GM12878 (cell line): ENCODE data around the gene PPP1R37. TPM values are rescaled to one million over a fixed set of nuclear protein-coding genes. Genes with fewer than 3 reads are reported as not detected.

Source experiments
- ATAC-seq: fragments of 200-7000 bp; cut with Tn5 transposase; 3 replicates; pipeline ENCODE4 v1.9.1; 2020; ENCODE audit warnings: mild to moderate bottlenecking, moderate library complexity
- BruUV-seq: library from RNA; stranded (reverse); fragments of 400-500 nt; replicated peaks from 2 replicates; lab custom pipeline; 2021; lab: Mats Ljungman, UMichigan
- CTCF ChIA-PET: fragments of 300-600 bp; sonication (Branson Sonifier 250); formaldehyde crosslinking; extraction: SDS; loops from one replicate; lab custom pipeline; 2021; ENCODE audit warnings: inconsistent platforms; lab: Yijun Ruan, JAX
- POLR2A ChIA-PET: fragments of 350-600 bp; formaldehyde crosslinking; extraction: SDS; loops from one replicate; lab custom pipeline; 2021; ENCODE audit warnings: inconsistent platforms; lab: Charles Lee
- RAD21 ChIA-PET: fragments of 300-600 bp; sonication (Branson Sonifier 250); formaldehyde crosslinking; loops from one replicate; lab custom pipeline; 2023; ENCODE audit warnings: antibody characterized with exemption; ENCODE audit not compliant: unreplicated experiment; lab: Charles Lee
- SMC1A ChIA-PET: fragments of 300-600 bp; sonication (Branson Sonifier 250); formaldehyde crosslinking; loops from one replicate; lab custom pipeline; 2023; ENCODE audit not compliant: unreplicated experiment, uncharacterized antibody; lab: Charles Lee
- DNase-seq: peaks from one replicate; pipeline ENCODE4 v3.0.0-alpha.2; 2011; ENCODE audit warnings: low read depth, low spot score
- FAIRE-seq: peaks from 3 replicates; lab custom pipeline; 2011; peaks lifted over from hg19 to GRCh38; lab: Jason Lieb, UNC
- H2AFZ ChIP-seq: 2 replicates; pipeline ENCODE4 v1.6.0; 2011; ENCODE audit warnings: low read depth, low read length, control low read depth; ENCODE audit not compliant: control insufficient read depth
- H3K27ac ChIP-seq: 2 replicates; pipeline ENCODE4 v1.5.1; 2011; ENCODE audit warnings: control low read depth; ENCODE audit not compliant: control insufficient read depth, insufficient read depth
- H3K27me3 ChIP-seq, 2 experiments: replicated peaks in 1 of 2; 2 replicates each; pipeline versions ENCODE4 v1.6.0 to v1.6.1; 2011; ENCODE audit warnings: low read length in 1 of 2; ENCODE audit not compliant: control insufficient read depth in 2 of 2, insufficient read depth in 2 of 2
- H3K36me3 ChIP-seq, 2 experiments: 2 replicates each; pipeline ENCODE4 v1.5.1; 2011; ENCODE audit warnings: low read length in 1 of 2; ENCODE audit not compliant: control insufficient read depth in 2 of 2, insufficient read depth in 2 of 2
- H3K4me1 ChIP-seq: 2 replicates; pipeline ENCODE4 v1.6.1; 2011; ENCODE audit warnings: mild to moderate bottlenecking, low read length, moderate library complexity, mixed read lengths; ENCODE audit not compliant: control insufficient read depth, insufficient read depth
- H3K4me2 ChIP-seq: 2 replicates; pipeline ENCODE4 v1.6.0; 2011; ENCODE audit warnings: control low read depth; ENCODE audit not compliant: control insufficient read depth, insufficient read depth
- H3K4me3 ChIP-seq: fragments of 200-600 bp; sonication (generic); 2 replicates; pipeline ENCODE4 v1.5.1; 2016
- H3K79me2 ChIP-seq: 2 replicates; pipeline ENCODE4 v1.6.0; 2011; ENCODE audit warnings: low read length; ENCODE audit not compliant: control insufficient read depth, insufficient read depth
- H3K9ac ChIP-seq: 2 replicates; pipeline ENCODE4 v1.8.0; 2011; ENCODE audit warnings: low read length, control low read depth, mixed read lengths; ENCODE audit not compliant: control insufficient read depth, insufficient read depth
- H3K9me3 ChIP-seq: replicated peaks from 3 replicates; pipeline ENCODE4 v1.5.1; 2011; ENCODE audit warnings: mild to moderate bottlenecking, low read length; ENCODE audit not compliant: control insufficient read depth, insufficient read depth
- H4K20me1 ChIP-seq: 2 replicates; pipeline ENCODE4 v1.6.0; 2011; ENCODE audit not compliant: control insufficient read depth, insufficient read depth
- BACH1 ChIP-seq: fragments of 450-650 bp; IDR thresholded peaks from 2 replicates; pipeline ENCODE4 v1.6.1; 2017; ENCODE audit warnings: mild to moderate bottlenecking, borderline replicate concordance
- HCFC1 ChIP-seq: fragments of 150-350 bp; IDR thresholded peaks from 2 replicates; pipeline ENCODE4 v1.6.1; 2014; ENCODE audit warnings: low read length
- HDGF ChIP-seq: fragments of 450-650 bp; IDR thresholded peaks from 2 replicates; pipeline ENCODE4 v1.6.1; 2016; ENCODE audit warnings: antibody characterized with exemption
- MTA3 ChIP-seq: IDR thresholded peaks from 2 replicates; pipeline ENCODE4 v1.6.1; 2012; ENCODE audit warnings: low read length, inconsistent platforms, borderline replicate concordance
- MXI1 ChIP-seq: fragments of 150-350 bp; IDR thresholded peaks from 2 replicates; pipeline ENCODE4 v1.6.1; 2011; ENCODE audit warnings: low read depth, mild to moderate bottlenecking, inconsistent platforms, low read length, improper control_type of control experiment
- NFIC ChIP-seq: IDR thresholded peaks from 2 replicates; pipeline ENCODE4 v1.6.1; 2012; ENCODE audit warnings: low read depth, mild to moderate bottlenecking, inconsistent platforms, low read length, moderate library complexity
- SIN3A ChIP-seq: IDR thresholded peaks from 2 replicates; pipeline ENCODE4 v1.6.1; 2012; ENCODE audit warnings: low read depth, low read length, improper control_type of control experiment
- SKIL ChIP-seq: fragments of 450-650 bp; IDR thresholded peaks from 2 replicates; pipeline ENCODE4 v1.6.1; 2017; ENCODE audit warnings: mild to moderate bottlenecking, low read depth, inconsistent platforms; ENCODE audit not compliant: poor library complexity, severe bottlenecking
- SUPT20H ChIP-seq: IDR thresholded peaks from 2 replicates; pipeline ENCODE4 v1.6.1; 2011; ENCODE audit warnings: low read depth, mild to moderate bottlenecking, low read length, moderate library complexity, borderline replicate concordance; ENCODE audit not compliant: control insufficient read depth
- ZNF274 ChIP-seq: IDR thresholded peaks from one replicate; pipeline ENCODE4 v1.8.0; 2011; ENCODE audit not compliant: insufficient read length, insufficient read depth
- WGBS: methylation state at CpG from one replicate; pipeline ENCODE4 v1.1.6; 2016; ENCODE audit warnings: low lambda C conversion rate; ENCODE audit not compliant: insufficient replicate concordance, insufficient coverage; ENCODE audit errors: missing lambda C conversion rate; 5-methylcytosine and 5-hydroxymethylcytosine counted together
- in situ Hi-C: fragments of 300-500 bp; cut with MboI; formaldehyde crosslinking; loops from 9 replicates; pipeline ENCODE4 v1.14.3; 2018; ENCODE audit warnings: mixed read lengths
- intact Hi-C: fragments of 100-400 bp; cut with micrococcal nuclease; formaldehyde crosslinking; loops from one replicate; pipeline ENCODE4 v1.14.2; 2022; ENCODE audit not compliant: unreplicated experiment
- polyA plus RNA-seq, 11 experiments: library from polyadenylated mRNA; depleted of rRNA in 4 of 11; unstranded in 6 of 11; stranded (reverse) in 5 of 11; fragments of >200 nt; fragmentation: Nextera tagmentation in 4 of 11; fragmentation: Illumina TruSeq in 1 of 11; extraction: Ambion mirVana in 4 of 11; extraction: Trizol in 1 of 11; gene quantifications; 1 replicate in 1 of 11; 2 replicates in 10 of 11; pipeline versions ENCODE4 v1.2.1 to v1.2.3, GENCODE V29; 2011 to 2016; ENCODE audit warnings: inconsistent platforms in 2 of 11, missing spikeins in 2 of 11, low read depth in 1 of 11
- total RNA-seq, 4 experiments: library from RNA; depleted of rRNA in 3 of 4; stranded (reverse); fragments of >200 nt in 3 of 4; fragmentation: Illumina TruSeq in 1 of 4; extraction: Trizol in 1 of 4; gene quantifications; 2 replicates each; pipeline versions ENCODE4 v1.2.1 to v1.2.3, GENCODE V29; 2013 to 2021
- TF ChIP-seq, protein P1 (sequence below): fragments of 450-650 bp; IDR thresholded peaks from 2 replicates; pipeline ENCODE4 v1.6.1; 2016; ENCODE audit warnings: mild to moderate bottlenecking, moderate library complexity, borderline replicate concordance
- TF ChIP-seq, protein P2 (sequence below): fragments of 450-650 bp; formaldehyde crosslinking; IDR thresholded peaks from 2 replicates; pipeline ENCODE4 v1.4.0; 2020; ENCODE audit warnings: mild to moderate bottlenecking, moderate library complexity

The PPP1R37 gene
- total and polyA plus RNA-seq, 10 of the 15 experiments (the other 5 are each of a cell fraction or from before 2014, with no cell fraction given): 0.09 to 21.3 (median 5.1) TPM; not detected in 1

- TF ChIP-seq, protein P1, sequence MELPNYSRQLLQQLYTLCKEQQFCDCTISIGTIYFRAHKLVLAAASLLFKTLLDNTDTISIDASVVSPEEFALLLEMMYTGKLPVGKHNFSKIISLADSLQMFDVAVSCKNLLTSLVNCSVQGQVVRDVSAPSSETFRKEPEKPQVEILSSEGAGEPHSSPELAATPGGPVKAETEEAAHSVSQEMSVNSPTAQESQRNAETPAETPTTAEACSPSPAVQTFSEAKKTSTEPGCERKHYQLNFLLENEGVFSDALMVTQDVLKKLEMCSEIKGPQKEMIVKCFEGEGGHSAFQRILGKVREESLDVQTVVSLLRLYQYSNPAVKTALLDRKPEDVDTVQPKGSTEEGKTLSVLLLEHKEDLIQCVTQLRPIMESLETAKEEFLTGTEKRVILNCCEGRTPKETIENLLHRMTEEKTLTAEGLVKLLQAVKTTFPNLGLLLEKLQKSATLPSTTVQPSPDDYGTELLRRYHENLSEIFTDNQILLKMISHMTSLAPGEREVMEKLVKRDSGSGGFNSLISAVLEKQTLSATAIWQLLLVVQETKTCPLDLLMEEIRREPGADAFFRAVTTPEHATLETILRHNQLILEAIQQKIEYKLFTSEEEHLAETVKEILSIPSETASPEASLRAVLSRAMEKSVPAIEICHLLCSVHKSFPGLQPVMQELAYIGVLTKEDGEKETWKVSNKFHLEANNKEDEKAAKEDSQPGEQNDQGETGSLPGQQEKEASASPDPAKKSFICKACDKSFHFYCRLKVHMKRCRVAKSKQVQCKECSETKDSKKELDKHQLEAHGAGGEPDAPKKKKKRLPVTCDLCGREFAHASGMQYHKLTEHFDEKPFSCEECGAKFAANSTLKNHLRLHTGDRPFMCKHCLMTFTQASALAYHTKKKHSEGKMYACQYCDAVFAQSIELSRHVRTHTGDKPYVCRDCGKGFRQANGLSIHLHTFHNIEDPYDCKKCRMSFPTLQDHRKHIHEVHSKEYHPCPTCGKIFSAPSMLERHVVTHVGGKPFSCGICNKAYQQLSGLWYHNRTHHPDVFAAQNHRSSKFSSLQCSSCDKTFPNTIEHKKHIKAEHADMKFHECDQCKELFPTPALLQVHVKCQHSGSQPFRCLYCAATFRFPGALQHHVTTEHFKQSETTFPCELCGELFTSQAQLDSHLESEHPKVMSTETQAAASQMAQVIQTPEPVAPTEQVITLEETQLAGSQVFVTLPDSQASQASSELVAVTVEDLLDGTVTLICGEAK: no peak
- TF ChIP-seq BACH1 (no peak), MTA3 (no peak), MXI1 (no peak)
Measured at GRCh38 chr19:45122832-45123231, 29.9 kb downstream of the PPP1R37 start (continued).

- intact Hi-C loops (no loop called here), in situ Hi-C loops (no loop called here)
- Histone ChIP-seq H2AFZ (no peak overlapping the region), H4K20me1 (no peaks in the 10 kb centered on the region), H3K9me3 (no peaks in the 10 kb centered on the region), H3K4me1 (peaks cover 45% of the 10 kb centered on the region), H3K36me3 (peaks cover 0 to 9% of the 10 kb centered on the region in 2 experiments; a peak in 3 of 4 replicates), H3K79me2 (peaks cover 52% of the 10 kb centered on the region), H3K9ac (no peak overlapping the region), H3K27me3 (no peaks in the 10 kb centered on the region), H3K4me2 (no peak overlapping the region), H3K27ac (no peak overlapping the region), H3K4me3 (no peak overlapping the region)
- no TSS peak for BruUV-seq
- ChIA-PET POLR2A (interaction anchor here (0.8 to 1.7 kb wide), 2 partner anchors 43 to 107 kb away, joined by 4 to 5 read pairs; no protein-coding TSS in a partner anchor), SMC1A (interaction anchor here (0.8 kb wide), 1 partner anchor 32 kb away, joined by 4 read pairs; no protein-coding TSS in a partner anchor), CTCF (interaction anchor here (3.4 to 4.5 kb wide), 2 partner anchors 13 to 134 kb away, joined by 12 to 39 read pairs; no protein-coding TSS in a partner anchor), RAD21 (interaction anchor here (0.9 to 2.2 kb wide), 4 partner anchors 14 to 63 kb away, joined by 3 to 6 read pairs (median 4); partner anchors contain the start of gene PPP1R37)
- FAIRE-seq (no peak), ATAC-seq (no peak), DNase-seq (no peak)
- 78% methylated on average over 9 of the region's 9 CpGs for WGBS
- TF ChIP-seq HDGF (no peak), ZNF274 (no peak), SIN3A (no peak), SKIL (no peak), NFIC (no peak), SUPT20H (no peak), HCFC1 (no peak)
- TF ChIP-seq, protein P2, sequence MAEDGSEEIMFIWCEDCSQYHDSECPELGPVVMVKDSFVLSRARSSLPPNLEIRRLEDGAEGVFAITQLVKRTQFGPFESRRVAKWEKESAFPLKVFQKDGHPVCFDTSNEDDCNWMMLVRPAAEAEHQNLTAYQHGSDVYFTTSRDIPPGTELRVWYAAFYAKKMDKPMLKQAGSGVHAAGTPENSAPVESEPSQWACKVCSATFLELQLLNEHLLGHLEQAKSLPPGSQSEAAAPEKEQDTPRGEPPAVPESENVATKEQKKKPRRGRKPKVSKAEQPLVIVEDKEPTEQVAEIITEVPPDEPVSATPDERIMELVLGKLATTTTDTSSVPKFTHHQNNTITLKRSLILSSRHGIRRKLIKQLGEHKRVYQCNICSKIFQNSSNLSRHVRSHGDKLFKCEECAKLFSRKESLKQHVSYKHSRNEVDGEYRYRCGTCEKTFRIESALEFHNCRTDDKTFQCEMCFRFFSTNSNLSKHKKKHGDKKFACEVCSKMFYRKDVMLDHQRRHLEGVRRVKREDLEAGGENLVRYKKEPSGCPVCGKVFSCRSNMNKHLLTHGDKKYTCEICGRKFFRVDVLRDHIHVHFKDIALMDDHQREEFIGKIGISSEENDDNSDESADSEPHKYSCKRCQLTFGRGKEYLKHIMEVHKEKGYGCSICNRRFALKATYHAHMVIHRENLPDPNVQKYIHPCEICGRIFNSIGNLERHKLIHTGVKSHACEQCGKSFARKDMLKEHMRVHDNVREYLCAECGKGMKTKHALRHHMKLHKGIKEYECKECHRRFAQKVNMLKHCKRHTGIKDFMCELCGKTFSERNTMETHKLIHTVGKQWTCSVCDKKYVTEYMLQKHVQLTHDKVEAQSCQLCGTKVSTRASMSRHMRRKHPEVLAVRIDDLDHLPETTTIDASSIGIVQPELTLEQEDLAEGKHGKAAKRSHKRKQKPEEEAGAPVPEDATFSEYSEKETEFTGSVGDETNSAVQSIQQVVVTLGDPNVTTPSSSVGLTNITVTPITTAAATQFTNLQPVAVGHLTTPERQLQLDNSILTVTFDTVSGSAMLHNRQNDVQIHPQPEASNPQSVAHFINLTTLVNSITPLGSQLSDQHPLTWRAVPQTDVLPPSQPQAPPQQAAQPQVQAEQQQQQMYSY (CRISPR knock-in tag): no peak
Measured at GRCh38 chr19:45123440-45123850, 30.5 kb downstream of the PPP1R37 start.
